Ovary (tissue), 3 donors: ENCODE data around the gene CCDC110.

Experiments
- EP300 ChIP-seq: sonication (generic); formaldehyde crosslinking; IDR thresholded peaks from one replicate; pipeline ENCODE4 v1.6.1; 2017; ENCODE audit warnings: antibody characterized with exemption
- POLR2A ChIP-seq: fragments of 450-650 bp; IDR thresholded peaks from one replicate; pipeline ENCODE4 v1.6.1; 2017; ENCODE audit warnings: antibody characterized with exemption, mild to moderate bottlenecking, moderate library complexity
- TF ChIP-seq, protein P1 (sequence below), 3 donors: fragments of 450-650 bp in 2 of 3; fragments of 200-600 bp in 1 of 3; IDR thresholded peaks; one replicate each; pipeline versions ENCODE4 v1.5.1 to v1.8.0; 2016 to 2022; ENCODE audit warnings: antibody characterized with exemption in 3 of 3, mild to moderate bottlenecking in 1 of 3
- donor health status: DM: no; HTN: no; CAD: no.

DNA sequence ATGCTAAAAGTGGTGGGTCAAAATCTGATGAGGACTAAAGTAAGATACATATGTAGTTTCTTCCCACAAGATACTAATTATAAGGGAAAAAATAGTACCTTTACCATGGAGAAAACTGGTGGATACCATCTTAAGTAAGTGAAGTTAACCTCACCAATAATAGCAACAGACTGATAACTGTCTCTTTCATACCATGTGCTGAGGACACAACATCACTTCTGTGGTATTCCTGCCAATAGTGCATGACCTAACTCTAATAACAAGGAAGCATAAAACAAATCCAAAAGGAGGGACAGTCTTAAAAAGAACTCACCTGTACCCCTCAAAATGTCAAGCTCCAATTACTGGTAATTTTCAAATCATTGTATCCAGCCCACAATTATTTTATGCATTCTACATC is 54.6 kb downstream of the CCDC110 start:
- TF ChIP-seq, protein P1, sequence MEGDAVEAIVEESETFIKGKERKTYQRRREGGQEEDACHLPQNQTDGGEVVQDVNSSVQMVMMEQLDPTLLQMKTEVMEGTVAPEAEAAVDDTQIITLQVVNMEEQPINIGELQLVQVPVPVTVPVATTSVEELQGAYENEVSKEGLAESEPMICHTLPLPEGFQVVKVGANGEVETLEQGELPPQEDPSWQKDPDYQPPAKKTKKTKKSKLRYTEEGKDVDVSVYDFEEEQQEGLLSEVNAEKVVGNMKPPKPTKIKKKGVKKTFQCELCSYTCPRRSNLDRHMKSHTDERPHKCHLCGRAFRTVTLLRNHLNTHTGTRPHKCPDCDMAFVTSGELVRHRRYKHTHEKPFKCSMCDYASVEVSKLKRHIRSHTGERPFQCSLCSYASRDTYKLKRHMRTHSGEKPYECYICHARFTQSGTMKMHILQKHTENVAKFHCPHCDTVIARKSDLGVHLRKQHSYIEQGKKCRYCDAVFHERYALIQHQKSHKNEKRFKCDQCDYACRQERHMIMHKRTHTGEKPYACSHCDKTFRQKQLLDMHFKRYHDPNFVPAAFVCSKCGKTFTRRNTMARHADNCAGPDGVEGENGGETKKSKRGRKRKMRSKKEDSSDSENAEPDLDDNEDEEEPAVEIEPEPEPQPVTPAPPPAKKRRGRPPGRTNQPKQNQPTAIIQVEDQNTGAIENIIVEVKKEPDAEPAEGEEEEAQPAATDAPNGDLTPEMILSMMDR (IDR thresholded peaks at IDR 0.05) = no peak
- TF ChIP-seq POLR2A = no peak
- no peak for TF ChIP-seq EP300
